ENCODE data around the gene GLOD5. TPM values are rescaled to one million over a fixed set of nuclear protein-coding genes. Genes with fewer than 3 reads are reported as not detected.

GLOD5 gene
- total RNA-seq, 4 donors from 2014 or later = 1.2 to 3.3 TPM; not detected in 2

DNA sequence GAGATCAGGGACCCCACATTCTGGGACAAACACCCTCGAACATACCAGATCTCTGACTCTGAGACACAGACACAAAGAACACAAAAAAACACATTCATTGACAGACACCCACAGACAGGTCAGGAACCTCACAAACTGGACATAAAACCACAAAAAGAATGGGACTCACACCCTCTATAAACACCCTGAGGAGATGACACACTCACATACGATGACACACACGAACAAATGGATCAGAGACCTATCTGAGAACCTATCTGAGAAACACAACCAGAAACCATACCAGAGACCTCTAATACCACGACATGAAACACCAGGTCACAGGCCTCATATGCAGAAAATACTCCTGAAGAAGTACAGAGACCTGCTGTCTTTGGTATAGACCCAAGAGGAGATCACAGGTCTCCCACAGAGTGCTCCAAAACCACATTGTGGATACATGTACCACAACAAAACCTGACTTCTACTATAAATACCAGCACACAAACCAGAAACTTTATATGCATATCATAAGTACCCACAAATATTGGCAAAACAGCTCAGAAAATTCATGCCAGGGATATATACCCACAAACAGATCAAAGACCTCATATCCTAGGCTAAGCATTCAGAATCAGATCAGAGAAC lies 45.6 kb upstream of the GLOD5 start:
- DNase-seq = no peak
- WGBS, 2 donors = 79 to 88% methylated on average over 3 to 4 of the region's 4 CpGs
- H3K4me1 ChIP-seq = no peaks in the 10 kb centered on the region
- no peaks in the 10 kb centered on the region for H3K36me3 ChIP-seq
- intact Hi-C loops (cut with DNase I) = no loop called here
- H3K4me3 ChIP-seq (replicated peaks in 1 of 3) = no peak overlapping the region
- no peaks in the 10 kb centered on the region for H3K27me3 ChIP-seq
- TF ChIP-seq POLR2A (IDR thresholded peaks at IDR 0.05) = no peak
- TF ChIP-seq, protein P1, sequence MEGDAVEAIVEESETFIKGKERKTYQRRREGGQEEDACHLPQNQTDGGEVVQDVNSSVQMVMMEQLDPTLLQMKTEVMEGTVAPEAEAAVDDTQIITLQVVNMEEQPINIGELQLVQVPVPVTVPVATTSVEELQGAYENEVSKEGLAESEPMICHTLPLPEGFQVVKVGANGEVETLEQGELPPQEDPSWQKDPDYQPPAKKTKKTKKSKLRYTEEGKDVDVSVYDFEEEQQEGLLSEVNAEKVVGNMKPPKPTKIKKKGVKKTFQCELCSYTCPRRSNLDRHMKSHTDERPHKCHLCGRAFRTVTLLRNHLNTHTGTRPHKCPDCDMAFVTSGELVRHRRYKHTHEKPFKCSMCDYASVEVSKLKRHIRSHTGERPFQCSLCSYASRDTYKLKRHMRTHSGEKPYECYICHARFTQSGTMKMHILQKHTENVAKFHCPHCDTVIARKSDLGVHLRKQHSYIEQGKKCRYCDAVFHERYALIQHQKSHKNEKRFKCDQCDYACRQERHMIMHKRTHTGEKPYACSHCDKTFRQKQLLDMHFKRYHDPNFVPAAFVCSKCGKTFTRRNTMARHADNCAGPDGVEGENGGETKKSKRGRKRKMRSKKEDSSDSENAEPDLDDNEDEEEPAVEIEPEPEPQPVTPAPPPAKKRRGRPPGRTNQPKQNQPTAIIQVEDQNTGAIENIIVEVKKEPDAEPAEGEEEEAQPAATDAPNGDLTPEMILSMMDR (IDR thresholded peaks at IDR 0.05) = no peak
- no peak overlapping the region for H3K27ac ChIP-seq
- no peaks in the 10 kb centered on the region for H3K9me3 ChIP-seq

DNA sequence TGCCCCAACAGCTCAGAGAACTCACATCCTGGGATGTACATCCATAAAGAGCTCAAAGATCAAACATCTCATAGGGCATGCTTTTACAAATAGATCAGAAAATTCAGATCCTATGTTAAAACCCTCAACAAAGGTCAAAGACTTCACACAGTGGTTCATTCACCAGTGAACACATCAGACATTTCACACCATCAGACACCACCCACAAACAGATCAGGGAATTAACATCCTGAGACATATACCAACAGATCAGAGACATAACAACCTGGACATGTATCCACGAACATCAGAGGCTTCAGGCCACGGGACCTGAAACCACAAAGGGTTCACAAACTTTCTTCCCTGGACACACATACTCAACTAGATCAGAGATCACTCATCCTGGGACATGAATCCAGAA lies 41.6 kb upstream of the GLOD5 start:
- DNase-seq = no peak
- Histone ChIP-seq H3K4me1 (no peaks in the 10 kb centered on the region), H3K36me3 (no peaks in the 10 kb centered on the region), H3K27me3 (no peaks in the 10 kb centered on the region), H3K4me3 (replicated peaks in 1 of 3) (no peak overlapping the region), H3K27ac (no peak overlapping the region), H3K9me3 (no peaks in the 10 kb centered on the region)
- TF ChIP-seq, protein P1 (IDR thresholded peaks at IDR 0.05) = no peak
- TF ChIP-seq POLR2A (IDR thresholded peaks at IDR 0.05) = no peak
- intact Hi-C loops (cut with DNase I) = no loop called here
- WGBS, 2 donors = 73 to 88% methylated on average over 2 of the region's 2 CpGs

DNA sequence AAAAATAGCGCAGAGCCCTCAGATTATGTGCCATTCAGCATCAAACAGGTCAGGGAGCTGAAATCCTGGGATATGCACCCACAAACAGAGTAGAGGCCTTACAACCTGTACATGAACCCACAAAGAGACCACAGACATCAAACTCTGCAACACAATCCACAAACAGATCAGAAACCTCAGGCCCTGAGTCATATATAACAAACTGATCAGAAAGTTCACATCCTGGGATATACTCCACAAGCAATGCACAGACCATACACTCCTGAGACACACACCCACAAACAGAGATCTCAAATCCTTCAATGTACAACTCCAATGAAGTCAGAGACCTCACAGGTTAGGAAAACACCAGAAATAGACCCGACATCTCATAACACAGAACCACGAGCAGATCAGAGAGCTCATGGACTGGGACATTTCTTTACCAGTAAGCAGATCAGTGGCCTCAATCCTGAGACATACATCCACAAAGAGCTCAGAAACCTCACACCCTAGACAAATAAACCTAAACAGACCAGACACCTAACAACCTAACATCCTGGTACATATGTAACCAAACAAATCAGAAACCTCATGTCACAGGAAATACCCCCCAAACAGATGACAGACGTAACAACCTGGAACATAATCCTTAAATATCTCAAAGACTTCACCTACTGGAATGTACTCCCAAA lies 40.8 kb upstream of the GLOD5 start:
- Histone ChIP-seq H3K27me3 (no peaks in the 10 kb centered on the region), H3K4me1 (no peaks in the 10 kb centered on the region), H3K36me3 (no peaks in the 10 kb centered on the region), H3K9me3 (no peaks in the 10 kb centered on the region), H3K27ac (no peak overlapping the region), H3K4me3 (replicated peaks in 1 of 3) (no peak overlapping the region)
- no peak for DNase-seq
- TF ChIP-seq, protein P1 (IDR thresholded peaks at IDR 0.05) = no peak
- TF ChIP-seq POLR2A (IDR thresholded peaks at IDR 0.05) = no peak
- intact Hi-C loops (cut with DNase I) = no loop called here
- WGBS, 2 donors = 79 to 94% methylated on average over 3 of the region's 4 CpGs

DNA sequence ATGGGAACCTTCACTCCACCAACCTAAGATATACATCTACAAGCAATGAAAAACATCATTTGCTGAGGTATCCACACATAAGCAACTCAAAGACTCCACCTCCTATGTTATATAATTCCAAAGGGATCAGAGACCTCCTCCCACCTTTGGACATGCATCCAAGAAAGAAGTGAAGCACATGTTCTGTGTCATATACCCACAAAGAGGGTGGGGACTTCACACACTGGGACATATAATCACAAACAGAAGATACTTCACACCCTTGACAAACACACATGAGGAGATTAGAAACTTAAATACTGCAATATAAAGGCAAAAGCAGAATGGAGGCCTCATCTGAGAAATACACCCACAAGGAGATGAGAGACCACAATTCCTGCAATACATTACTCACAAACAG lies 39.6 kb upstream of the GLOD5 start:
- no peak overlapping the region for H3K4me3 ChIP-seq (replicated peaks in 1 of 3)
- H3K4me1 ChIP-seq = no peaks in the 10 kb centered on the region
- TF ChIP-seq POLR2A (IDR thresholded peaks at IDR 0.05) = no peak
- TF ChIP-seq, protein P1 (IDR thresholded peaks at IDR 0.05) = no peak
- no peak for DNase-seq
- no peaks in the 10 kb centered on the region for H3K27me3 ChIP-seq
- H3K36me3 ChIP-seq = no peaks in the 10 kb centered on the region
- H3K9me3 ChIP-seq = no peaks in the 10 kb centered on the region
- intact Hi-C loops (cut with DNase I) = no loop called here
- H3K27ac ChIP-seq = no peak overlapping the region

DNA sequence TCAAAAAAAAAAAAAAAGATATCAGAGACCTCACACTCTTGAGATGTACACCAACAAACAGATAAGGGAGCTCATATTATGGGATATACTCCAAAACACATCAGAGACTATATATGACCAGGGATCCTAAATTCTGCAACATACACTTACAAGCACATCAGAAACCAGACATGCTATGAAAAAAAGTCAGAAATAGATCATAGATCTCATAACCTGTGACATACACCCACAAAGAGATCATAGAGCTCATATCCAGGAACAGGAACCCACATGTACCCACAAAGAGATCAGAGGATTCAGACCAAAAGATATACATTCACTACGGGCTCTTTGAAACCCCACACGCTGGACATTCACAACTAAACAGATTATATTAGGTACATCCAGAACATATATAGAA lies 35.0 kb upstream of the GLOD5 start:
- intact Hi-C loops (cut with DNase I) = no loop called here
- H3K4me1 ChIP-seq = no peaks in the 10 kb centered on the region
- TF ChIP-seq, protein P1 (IDR thresholded peaks at IDR 0.05) = no peak
- no peak for TF ChIP-seq POLR2A (IDR thresholded peaks at IDR 0.05)
- no peaks in the 10 kb centered on the region for H3K36me3 ChIP-seq
- H3K27me3 ChIP-seq = no peaks in the 10 kb centered on the region
- H3K9me3 ChIP-seq = no peaks in the 10 kb centered on the region
- 76 to 94% methylated on average over 2 of the region's 2 CpGs for WGBS, 2 donors
- no peak for DNase-seq
- H3K4me3 ChIP-seq (replicated peaks in 1 of 3) = no peak overlapping the region
- H3K27ac ChIP-seq = no peak overlapping the region

Measured in thyroid gland (tissue), 4 donors.